HG03342 (cell line): ENCODE measurements around the gene TMEM63B.
"Not testable (repeated sequence)": the region's sequence is repeated elsewhere in the genome, so short reads cannot be mapped to it uniquely, and the experiment has no call there.

Source experiments
- ATAC-seq: cut with Tn5 transposase; IDR thresholded peaks from one replicate; pipeline ENCODE4 v1.9.1; 2021; ENCODE audit warnings: mild to moderate bottlenecking, moderate library complexity; ENCODE audit not compliant: unreplicated experiment

The TMEM63B gene

DNA sequence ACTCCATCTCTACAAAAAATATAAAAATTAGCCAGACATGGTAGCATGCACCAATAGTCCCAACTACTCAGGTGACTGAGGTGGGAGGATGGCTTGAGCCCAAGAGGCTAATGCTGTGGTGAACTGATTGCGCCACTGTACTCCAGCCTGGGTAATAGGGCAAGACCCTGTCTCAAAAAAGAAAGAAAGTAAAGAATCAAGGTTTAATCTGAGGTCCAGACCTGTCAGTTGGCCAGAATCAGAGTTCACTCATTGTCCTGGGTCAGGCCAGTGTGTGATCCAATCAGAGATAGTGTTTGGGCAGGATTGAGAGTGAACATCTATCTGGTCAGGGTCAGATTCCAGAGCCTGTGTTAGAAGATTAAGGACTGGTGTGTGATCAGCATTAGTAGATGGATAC lies 15.5 kb downstream of the TMEM63B start:
- ATAC-seq = no peak

DNA sequence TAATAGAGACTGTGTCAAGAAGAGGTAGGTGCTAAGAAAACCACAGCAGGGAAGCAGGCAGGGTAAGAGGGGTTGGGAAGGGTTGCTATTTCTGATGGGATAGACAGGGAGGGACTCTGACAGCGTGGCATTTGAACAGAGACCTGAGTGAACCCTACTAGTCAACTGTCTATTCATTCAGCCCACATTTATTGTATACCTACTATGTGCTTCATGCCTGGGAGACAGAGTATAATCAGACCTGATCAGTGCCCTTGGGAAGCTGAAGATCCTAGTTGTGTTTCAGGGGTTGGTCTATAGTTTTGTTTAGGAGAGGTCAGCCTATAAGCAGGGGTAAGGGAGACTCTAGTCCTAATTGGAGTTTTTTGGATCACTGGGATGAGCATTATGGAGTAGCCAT lies 16.4 kb downstream of the TMEM63B start:
- no peak for ATAC-seq

DNA sequence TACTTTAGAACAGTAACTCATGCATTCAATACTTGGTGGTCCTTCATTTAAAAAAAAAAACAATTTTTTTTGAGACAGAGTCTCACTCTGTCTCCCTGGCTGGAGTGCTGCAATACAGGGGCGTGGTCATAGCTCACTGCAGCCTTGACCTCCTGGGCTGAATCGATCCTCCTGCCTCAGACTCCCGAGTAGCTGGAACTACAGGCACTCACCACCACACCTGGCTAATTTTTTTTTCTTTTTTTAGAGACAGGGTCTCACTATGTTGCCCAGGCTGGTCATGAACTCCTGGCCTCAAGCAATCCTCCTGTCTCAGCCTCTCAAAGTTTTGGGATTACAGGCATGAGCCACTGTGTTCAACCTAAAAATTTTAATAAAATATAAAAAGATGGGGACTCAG lies 17.2 kb downstream of the TMEM63B start:
- not testable (repeated sequence) for ATAC-seq

DNA sequence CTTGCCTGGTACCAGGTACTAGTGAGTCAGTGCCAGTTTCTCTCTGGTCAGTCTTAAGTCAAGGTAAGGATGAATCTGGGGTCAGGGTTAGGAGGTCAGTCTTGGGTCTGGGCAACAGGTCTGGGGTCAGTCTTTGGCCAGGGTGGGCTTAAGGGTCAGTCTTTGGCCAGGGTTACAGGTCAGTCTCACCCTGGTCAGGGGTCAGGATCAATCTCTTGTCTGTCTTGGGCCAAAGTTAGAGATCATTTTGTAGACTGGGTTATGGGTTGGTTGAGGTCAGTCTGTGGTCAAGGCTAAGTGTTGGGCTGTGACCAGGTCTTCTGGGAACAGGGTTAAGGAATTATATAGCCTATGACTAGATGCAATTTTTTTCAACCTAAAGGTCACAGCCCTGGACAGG lies 18.5 kb downstream of the TMEM63B start:
- no peak for ATAC-seq

DNA sequence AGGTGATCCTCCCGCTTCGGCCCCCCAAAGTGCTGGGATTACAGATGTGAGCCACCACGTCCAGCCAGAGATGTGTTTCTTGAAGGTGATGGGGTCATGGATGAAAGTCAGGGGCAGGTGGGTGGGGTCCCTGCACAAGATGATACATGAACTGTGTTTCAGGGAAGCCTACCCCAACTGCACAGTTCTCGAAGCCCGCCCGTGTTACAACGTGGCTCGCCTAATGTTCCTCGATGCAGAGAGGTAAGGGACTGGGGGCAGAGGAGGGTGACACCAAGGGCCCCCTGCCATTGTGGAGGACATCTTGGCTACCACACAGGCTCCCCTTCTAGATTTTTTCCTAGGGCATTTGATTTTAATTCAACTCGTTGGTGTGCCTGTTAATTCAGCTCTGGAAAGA lies 19.3 kb downstream of the TMEM63B start:
- no peak for ATAC-seq

DNA sequence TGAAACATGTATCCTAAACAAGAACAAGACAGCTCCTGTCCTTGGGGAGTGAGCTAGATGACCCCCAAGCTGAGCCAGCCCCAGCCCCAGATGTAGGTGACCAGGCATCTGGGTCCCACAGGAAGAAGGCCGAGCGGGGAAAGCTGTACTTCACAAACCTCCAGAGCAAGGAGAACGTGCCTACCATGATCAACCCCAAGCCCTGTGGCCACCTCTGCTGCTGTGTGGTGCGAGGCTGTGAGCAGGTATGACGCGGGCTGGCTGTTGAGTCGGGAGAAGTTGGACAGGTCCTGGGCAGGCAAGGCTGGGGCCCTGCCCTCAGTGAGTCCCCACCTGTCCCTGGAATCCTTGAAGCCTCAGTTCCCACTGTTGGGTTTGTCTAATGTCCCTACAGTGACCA lies 19.9 kb downstream of the TMEM63B start:
- ATAC-seq = no peak

DNA sequence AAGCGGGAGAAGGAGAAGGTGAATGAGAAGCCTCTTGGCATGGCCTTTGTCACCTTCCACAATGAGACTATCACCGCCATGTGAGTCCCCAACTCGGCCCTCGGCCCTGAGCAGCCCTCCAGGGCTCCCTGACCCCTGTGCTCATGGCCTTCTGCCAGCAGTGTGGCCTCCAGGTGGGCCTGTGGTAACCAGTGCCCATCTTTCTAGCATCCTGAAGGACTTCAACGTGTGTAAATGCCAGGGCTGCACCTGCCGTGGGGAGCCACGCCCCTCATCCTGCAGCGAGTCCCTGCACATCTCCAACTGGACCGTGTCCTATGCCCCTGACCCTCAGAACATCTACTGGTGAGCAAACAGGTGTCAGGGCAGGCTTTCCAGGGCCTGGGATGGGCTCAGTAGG lies 21.0 kb downstream of the TMEM63B start:
- no peak for ATAC-seq

DNA sequence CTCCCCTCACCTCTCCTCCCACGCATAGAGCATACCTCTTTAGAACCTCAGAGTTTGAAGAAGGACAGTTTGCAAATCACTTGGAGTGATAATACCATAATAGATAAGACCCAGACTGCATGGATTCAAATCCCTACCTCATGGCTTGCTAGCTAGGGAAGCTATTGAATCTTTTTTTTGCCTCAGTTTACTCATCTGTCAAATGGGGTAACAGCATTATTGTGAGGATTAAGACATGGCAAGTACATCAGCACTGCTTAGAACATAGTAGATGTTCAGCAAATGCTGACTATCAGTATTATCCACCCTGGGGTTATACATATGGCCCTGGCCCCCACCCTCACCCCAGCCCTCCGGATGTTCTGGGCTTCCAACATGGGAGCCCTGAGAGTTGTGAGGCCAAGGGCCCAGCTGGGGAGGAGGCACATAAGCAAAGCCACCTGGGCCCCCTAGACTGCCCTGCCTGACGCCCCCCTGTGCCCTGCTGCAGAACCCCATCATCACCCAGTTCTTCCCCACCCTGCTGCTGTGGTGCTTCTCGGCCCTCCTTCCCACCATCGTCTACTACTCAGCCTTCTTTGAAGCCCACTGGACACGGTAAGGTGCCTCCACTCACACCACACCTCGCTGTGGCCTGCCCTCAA lies 22.1 kb downstream of the TMEM63B start:
- ATAC-seq = no peak

DNA sequence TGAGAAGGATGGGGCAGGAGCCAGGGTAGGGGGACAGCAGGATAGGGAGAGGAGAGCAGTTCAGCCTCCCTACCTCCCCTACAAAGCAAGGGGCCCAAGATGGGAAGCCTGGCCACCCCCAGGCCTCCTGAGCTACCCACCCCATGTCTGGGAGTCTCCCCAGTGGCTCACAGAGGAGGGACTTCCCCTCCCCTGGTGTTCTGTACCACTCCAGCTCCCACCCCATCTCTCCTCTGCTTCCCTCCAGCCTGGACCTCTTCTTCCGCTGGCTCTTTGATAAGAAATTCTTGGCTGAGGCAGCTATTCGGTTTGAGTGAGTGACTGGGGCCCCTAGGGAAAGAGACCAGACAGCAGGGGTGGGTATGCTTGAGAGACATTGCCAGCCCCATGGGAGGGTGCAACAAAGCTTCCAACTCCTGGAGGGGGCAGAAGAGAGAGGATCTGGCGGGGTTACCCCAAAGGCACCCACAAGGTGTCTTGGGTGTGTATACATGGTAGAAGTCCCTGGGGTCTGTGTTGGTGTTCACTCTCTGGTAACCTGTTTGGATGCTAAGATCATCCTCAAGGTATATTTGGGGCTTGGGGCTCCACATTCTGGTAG lies 23.1 kb downstream of the TMEM63B start:
- no peak for ATAC-seq

DNA sequence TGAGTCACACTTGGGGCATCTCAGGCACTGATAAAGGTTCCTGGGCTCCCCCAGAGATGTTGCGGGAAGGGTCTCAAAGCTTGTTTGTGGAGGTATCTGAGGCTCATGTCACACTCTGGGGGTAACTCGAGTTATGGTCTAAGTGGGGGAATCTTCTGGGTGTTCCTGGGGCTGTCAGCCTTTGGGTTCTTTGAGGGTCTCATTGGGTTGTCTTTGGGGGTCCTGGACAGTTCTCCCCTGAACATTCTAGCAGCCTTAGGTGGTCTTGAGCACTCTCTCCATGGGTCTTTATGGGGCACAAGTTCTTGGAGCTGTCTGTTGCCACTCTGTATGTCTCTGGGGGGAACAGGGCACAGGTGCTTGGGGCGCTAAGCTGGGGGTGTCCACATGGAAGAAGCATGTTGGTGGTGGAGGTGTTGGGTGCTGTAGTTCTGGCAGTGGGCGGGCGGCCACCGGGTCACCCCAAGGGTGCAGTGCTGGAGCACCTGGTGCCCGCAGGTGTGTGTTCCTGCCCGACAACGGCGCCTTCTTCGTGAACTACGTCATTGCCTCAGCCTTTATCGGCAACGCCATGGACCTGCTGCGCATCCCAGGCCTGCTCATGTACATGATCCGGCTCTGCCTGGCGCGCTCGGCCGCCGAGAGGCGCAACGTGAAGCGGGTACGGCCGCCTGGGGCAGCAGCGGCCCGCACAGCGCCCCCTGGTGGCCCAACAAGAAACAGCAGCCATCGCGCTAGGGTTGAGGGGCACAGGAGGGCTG lies 24.2 kb downstream of the TMEM63B start:
- ATAC-seq = peak; percentile 55

DNA sequence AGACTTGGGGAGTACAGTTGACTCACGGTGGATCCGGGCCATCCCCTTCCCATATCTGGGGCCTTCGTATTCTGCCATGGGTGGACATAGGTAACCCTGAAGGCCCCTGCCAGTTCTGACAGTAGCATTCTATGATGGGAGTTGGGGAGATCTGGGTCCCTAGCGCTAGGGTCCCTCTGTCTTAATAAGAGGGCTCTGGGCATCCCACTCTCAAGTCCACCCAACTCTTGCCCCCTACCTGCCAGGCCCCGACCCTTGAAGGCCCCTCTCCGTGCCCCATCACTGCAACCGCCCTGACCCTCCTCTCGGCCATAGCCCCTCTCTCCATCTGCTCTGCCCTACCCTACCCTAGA lies 24.7 kb downstream of the TMEM63B start:
- ATAC-seq = no peak

DNA sequence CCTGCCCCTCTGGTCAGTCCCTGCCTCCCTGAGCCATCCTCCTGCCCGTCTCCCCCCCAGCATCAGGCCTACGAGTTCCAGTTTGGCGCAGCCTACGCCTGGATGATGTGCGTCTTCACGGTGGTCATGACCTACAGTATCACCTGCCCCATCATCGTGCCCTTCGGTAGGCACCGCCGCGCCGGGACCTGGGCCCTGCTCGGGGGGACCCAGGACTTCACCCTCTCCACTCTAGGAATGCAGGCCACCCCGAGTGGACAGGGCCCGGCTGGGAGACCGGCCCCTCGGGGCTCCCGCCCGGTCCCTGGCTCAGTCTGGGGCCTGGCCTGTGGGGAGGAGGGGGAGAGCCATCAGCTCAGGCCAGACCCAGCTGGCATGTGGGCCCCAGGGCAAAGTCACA lies 25.2 kb downstream of the TMEM63B start:
- ATAC-seq = no peak

DNA sequence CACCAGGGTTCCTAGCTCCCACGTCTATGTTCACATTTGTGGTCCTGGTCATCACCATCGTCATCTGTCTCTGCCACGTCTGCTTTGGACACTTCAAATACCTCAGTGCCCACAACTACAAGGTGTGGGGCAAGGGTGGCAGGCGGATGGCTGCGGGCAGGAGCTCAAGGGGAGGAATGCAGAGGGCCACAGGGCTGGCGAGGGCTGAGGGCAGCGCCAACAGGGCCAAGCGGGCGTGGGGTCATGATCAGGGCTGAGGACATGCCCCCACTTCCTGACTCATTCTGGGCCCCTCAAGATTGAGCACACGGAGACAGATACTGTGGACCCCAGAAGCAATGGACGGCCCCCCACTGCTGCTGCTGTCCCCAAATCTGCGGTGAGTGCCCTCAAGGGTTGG lies 26.7 kb downstream of the TMEM63B start:
- no peak for ATAC-seq

DNA sequence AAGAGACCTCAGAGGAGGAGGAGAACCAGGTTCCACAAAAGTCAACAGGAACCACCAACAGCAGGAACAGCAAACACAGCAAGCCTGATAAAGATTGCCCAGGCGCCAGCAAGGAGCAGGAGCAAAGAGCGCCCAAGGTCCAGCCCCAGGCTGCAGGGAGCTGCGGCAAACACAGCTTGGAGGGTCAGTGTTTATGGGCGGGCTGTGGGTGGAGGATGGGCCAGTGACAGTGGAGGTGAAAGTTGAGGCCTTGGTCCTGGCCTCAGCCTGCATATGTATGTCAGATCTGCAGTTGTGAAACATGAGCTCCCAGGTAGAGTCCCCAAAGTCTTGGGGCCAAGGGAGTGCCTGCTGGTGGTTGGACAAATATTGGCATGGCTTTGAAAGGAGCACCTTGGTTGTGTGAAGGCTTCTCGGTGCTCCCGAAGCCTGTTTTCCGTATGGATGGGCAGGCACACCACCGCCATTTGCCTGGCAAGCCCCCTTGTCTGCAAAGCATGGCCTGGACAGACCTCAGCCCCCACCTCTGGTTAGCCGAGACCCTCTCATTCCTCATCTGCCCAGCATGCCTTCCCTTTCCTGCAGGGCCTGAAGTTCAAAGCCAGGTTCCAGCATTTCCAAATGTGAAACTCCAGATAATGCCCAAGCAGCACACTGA lies 29.3 kb downstream of the TMEM63B start:
- no peak for ATAC-seq

DNA sequence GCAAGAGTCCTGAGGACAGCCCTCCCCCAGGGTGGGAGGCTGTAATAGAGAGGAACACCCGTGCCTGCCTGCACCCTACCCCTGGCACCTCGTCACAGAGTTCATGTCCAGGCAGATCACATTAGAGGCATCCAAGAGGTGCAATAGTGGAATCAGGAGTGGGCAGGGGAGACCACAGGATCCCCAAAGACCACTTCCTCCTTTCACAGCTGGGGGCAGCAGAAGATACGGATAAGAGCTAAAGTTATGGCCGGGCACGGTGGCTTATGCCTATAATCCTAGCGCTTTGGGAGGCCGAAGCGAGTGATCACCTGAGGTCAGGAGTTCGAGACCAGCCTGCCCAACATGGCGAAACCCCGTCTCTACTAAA lies 29.8 kb downstream of the TMEM63B start:
- no peak for ATAC-seq

DNA sequence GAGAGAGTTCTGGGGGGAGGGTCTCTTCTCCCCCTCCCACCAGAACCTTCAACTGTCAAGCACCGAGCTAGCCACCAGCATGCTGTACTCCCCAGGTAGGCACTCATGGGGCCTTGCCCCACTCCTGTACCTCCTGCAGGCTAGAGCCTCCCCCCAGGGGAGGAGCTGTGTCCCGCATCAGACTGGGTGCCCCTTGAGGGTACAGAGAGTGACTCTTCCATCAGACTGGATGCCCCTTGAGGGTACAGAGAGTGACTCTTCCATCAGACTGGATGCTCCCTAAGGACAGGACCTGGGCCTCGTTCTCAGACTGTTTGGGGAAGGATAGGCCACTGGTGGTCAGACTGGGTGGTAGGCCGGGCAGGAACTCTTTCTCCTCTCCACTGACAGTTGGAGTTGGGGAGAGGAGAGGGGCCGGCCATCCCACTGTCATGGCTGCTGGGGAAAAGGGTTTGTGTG lies 31.4 kb downstream of the TMEM63B start, which contains the start of gene CAPN11:
Gene CAPN11 (plus strand): TSS at position 51 of the 459 bp plus-strand sequence. CDS start 29 bp downstream, at position 80.
- no peak for ATAC-seq

DNA sequence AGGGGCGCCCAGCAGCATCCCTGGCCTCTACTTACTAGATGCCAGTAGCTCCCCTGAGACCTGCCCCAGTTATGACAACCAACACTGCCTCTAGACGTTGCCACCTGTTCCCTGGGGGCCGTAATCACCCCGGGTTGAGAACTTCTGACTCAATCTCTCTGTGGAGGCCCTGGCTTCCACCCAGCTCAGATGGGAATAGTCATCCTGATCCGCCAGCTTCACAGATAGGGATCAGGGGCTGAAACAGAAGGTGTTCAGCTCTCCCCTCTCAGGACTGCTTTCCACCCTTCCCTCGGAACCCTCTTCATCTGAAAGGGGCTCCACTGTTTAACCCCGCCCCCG lies 34.6 kb downstream of the TMEM63B start:
- no peak for ATAC-seq

DNA sequence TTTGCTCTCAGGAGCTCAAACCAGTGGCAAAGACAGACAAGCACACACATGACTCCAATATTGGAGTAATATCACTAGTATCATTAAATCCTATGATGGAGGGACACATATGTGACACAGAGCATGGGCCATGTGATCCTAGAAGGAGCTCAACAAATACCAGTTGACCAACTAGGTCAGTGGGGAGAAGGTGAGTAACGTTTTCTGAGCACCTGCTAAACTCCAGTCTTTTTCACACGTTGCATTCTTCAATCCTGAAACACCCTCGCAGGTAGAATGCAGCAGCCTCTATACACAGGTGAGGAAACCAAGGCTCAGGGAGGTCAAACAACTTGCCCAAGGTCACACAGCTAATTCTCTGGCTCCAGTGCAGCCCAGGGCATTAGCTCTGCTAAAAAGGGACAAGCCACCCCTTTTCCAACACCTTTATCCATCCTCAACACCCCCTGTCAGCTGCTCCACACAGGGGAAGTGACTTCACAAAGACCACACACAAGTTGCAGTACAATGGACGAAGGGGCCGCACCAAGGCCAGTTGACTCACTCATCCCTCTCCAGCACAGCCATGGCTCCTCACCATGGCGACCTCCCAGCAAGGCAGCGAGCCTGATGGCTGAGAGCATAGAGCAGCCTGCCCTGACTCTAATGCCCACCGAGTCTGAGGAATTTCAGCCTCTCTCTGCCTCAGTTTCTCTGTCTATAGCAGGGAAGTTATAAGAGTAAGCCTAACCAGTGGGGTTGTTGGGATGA lies 35.7 kb downstream of the TMEM63B start:
- ATAC-seq = no peak

DNA sequence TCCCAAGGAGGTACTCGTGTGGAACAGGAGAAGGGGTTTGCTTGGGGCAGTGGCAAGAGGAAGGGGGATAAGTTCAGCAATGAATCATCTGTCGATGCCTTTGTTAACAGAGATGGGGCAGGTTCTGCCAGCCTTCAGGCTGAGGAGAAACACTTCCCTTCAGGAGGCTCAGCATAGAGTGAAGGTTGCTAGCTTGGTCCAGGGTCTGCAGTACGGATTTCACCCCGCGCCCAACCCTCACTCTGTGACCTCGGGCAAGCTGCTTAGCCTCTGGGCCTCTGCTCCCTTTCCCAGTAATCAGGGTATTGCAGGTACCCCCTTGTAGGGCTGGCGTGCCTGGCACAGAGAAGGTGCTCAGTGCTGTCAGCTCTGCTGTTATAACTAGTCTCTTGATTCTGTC lies 38.8 kb downstream of the TMEM63B start:
- no peak for ATAC-seq

DNA sequence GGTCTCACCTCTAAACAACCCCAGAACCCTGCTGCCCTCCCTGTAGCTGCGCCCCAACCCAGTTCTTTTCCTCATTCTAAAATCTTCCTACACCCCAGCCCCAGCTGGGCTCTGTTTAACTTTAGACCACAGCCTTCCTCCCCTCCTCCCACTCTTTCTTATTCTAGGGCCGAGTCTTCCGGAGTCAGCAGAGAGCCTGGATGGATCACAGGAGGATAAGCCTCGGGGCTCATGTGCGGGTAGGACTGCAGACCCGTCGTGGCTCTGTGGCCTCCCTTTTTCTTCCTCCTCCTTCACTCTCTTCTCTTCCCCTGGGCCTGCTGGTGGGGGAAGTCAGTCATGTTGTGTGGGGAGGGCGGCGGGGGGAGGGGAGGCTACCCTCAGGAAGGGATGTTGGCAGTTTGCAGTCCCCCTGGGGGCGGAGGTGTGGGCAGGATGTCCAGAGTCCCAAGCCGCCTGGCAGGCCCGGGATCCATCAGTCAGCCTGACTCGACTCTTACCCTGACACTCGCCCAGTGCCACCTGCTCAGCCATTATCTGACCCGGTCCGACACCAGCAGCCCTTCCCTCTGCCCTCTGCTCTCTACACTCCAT lies 39.3 kb downstream of the TMEM63B start:
- ATAC-seq = no peak

DNA sequence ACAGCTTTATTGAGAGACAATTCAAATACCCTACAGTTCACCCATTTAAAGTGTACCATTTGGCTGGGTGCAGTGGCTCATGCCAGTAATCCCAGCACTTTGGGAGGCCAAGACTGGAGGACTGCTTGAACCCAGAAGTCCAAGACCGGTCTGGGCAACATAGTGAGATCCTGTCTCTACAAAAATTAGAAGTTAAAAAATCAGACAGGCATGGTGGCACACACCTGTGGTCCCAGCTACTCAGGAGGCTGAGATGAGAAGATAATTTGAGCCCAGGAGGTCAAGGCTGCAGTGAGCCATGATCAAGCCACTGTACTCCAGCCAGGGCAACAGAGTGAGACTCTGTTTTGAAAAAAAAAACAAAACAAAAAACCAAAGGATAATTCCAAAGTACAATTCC lies 40.2 kb downstream of the TMEM63B start:
- no peak for ATAC-seq
